Spleen (tissue), 3 donors: Measurements from ENCODE around the gene ENO2.

Source experiments
- POLR2A ChIP-seq, 3 donors: fragments of 450-650 bp; IDR thresholded peaks; one replicate each; pipeline ENCODE4 v1.5.1; 2017; ENCODE audit warnings: antibody characterized with exemption in 3 of 3, mild to moderate bottlenecking in 1 of 3
- POLR2AphosphoS5 ChIP-seq, 3 donors: sonication (generic); formaldehyde crosslinking; IDR thresholded peaks; one replicate each; pipeline ENCODE4 v1.5.1; 2017; ENCODE audit warnings: antibody characterized with exemption in 3 of 3

DNA sequence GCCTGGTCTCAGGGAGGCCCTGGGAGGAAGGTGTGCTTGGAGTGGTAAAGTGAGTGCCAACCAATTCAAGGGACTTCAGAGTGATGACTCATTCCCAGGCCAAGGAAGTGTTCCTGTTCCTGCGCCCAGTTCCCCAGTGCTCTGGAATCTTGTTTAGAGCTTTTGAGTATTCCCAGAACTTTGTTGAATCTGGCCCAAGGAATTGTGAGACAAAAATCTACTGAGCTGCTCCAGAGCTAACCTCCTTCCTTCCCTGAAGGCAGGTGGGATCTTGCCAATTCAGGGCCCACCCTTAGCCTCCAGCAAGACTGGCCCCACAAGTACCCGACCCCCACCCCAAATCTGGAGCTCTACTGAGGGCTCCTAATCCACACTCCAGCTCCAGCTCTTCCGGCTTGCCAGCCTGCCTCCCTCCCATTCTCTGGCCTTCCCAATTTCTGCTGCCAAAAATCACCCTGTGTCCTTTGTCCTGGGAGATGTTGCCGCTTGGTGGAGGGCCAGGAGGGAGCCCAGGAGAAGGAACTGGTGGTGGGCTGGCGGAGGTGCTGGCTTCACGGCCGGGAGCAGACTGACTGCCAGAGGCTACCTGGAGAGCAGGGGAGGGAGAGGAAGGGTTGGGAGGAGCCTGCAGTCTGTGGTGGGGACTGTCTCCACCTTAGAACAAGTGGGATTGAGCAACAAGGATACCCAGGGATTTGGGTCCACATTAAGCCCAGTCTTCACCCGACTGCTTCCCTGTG lies 11.3 kb downstream of the ENO2 start:
- TF ChIP-seq POLR2AphosphoS5 (IDR thresholded peaks at IDR 0.05) (peak; percentile 23 to 51 (median 49)), POLR2A (IDR thresholded peaks at IDR 0.05) (no peak)
